Ishikawa (cell line): ENCODE results near the gene L1TD1.

Experiments used
- CEBPB ChIP-seq: IDR thresholded peaks from 2 replicates; pipeline ENCODE4 v1.6.1; 2012
- EP300 ChIP-seq: IDR thresholded peaks from 2 replicates; pipeline ENCODE4 v1.6.1; 2012; ENCODE audit warnings: borderline replicate concordance
- FOXM1 ChIP-seq: IDR thresholded peaks from 2 replicates; pipeline ENCODE4 v1.6.1; 2012; ENCODE audit warnings: low read depth, borderline replicate concordance
- NFIC ChIP-seq: IDR thresholded peaks from 2 replicates; pipeline ENCODE4 v1.6.1; 2012
- RAD21 ChIP-seq: IDR thresholded peaks from 2 replicates; pipeline ENCODE4 v1.6.1; 2012; ENCODE audit warnings: low read depth
- TAF1 ChIP-seq: IDR thresholded peaks from 2 replicates; pipeline ENCODE4 v1.6.1; 2012; ENCODE audit warnings: low read depth, mild to moderate bottlenecking
- TEAD4 ChIP-seq: IDR thresholded peaks from 2 replicates; pipeline ENCODE4 v1.6.1; 2012
- YY1 ChIP-seq: IDR thresholded peaks from 2 replicates; pipeline ENCODE4 v1.6.1; 2012; ENCODE audit warnings: low read depth
- ZBTB7A ChIP-seq: IDR thresholded peaks from 2 replicates; pipeline ENCODE4 v1.6.1; 2012; ENCODE audit warnings: low read depth
- TF ChIP-seq, protein P1 (sequence below): IDR thresholded peaks from 2 replicates; pipeline ENCODE4 v1.6.1; 2012
- TF ChIP-seq, protein P2 (sequence below): IDR thresholded peaks from 2 replicates; pipeline ENCODE4 v1.6.1; 2012; ENCODE audit warnings: low read depth, mild to moderate bottlenecking
- TF ChIP-seq, protein P3 (sequence below): IDR thresholded peaks from 2 replicates; pipeline ENCODE4 v1.6.1; 2012

DNA sequence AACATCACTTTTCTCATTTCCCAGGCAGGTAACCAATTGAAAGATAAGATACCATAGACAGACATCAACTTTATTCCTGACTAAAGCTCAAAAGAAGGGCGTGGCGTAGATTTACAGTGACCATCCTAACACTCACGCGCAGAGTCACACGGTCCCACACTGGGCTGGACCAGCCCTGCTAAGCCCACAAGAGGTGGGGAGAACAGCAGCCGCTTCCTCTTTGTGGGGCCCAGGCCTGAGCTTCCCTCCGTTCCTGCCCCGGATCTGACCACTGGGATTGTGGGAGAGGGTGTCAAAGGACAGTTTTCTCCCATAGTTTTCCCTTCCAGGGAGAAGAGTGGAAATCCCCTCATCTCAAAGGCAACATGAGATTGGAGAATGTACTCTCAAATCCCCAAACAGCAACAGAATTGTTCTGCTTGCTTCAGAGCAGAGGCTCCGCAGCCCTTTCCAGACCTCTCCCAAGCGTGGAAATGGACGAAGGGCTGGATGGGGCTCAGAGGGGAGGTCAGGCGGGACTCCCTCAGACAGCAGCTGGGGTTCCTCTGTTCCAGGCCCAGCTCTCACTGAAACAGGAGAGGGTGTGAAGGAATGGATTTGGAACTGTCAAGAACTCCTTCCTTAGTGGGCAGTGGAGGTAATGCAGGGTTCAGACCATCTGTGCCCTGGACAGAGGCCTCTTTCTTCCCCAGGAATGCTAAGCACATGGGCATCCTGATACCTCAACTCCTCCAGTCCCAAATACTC, 33.7 kb downstream of the L1TD1 start:
- TF ChIP-seq ZBTB7A (no peak), TEAD4 (no peak), CEBPB (no peak), FOXM1 (no peak), EP300 (no peak), TAF1 (no peak), NFIC (no peak), YY1 (no peak), RAD21 (no peak)
- TF ChIP-seq, protein P1, sequence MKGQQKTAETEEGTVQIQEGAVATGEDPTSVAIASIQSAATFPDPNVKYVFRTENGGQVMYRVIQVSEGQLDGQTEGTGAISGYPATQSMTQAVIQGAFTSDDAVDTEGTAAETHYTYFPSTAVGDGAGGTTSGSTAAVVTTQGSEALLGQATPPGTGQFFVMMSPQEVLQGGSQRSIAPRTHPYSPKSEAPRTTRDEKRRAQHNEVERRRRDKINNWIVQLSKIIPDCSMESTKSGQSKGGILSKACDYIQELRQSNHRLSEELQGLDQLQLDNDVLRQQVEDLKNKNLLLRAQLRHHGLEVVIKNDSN, result no peak
- TF ChIP-seq, protein P2, sequence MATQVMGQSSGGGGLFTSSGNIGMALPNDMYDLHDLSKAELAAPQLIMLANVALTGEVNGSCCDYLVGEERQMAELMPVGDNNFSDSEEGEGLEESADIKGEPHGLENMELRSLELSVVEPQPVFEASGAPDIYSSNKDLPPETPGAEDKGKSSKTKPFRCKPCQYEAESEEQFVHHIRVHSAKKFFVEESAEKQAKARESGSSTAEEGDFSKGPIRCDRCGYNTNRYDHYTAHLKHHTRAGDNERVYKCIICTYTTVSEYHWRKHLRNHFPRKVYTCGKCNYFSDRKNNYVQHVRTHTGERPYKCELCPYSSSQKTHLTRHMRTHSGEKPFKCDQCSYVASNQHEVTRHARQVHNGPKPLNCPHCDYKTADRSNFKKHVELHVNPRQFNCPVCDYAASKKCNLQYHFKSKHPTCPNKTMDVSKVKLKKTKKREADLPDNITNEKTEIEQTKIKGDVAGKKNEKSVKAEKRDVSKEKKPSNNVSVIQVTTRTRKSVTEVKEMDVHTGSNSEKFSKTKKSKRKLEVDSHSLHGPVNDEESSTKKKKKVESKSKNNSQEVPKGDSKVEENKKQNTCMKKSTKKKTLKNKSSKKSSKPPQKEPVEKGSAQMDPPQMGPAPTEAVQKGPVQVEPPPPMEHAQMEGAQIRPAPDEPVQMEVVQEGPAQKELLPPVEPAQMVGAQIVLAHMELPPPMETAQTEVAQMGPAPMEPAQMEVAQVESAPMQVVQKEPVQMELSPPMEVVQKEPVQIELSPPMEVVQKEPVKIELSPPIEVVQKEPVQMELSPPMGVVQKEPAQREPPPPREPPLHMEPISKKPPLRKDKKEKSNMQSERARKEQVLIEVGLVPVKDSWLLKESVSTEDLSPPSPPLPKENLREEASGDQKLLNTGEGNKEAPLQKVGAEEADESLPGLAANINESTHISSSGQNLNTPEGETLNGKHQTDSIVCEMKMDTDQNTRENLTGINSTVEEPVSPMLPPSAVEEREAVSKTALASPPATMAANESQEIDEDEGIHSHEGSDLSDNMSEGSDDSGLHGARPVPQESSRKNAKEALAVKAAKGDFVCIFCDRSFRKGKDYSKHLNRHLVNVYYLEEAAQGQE, result no peak
- TF ChIP-seq, protein P3, sequence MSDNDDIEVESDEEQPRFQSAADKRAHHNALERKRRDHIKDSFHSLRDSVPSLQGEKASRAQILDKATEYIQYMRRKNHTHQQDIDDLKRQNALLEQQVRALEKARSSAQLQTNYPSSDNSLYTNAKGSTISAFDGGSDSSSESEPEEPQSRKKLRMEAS, result no peak
